HG03139 (cell line): ENCODE data around the gene MED20.
"Not testable (repeated sequence)": the region's sequence is repeated elsewhere in the genome, so short reads cannot be mapped to it uniquely, and the experiment has no call there.

ENCODE experiments used
- ATAC-seq: cut with Tn5 transposase; IDR thresholded peaks from one replicate; pipeline ENCODE4 v1.9.1; 2021; ENCODE audit not compliant: unreplicated experiment

Gene MED20

DNA sequence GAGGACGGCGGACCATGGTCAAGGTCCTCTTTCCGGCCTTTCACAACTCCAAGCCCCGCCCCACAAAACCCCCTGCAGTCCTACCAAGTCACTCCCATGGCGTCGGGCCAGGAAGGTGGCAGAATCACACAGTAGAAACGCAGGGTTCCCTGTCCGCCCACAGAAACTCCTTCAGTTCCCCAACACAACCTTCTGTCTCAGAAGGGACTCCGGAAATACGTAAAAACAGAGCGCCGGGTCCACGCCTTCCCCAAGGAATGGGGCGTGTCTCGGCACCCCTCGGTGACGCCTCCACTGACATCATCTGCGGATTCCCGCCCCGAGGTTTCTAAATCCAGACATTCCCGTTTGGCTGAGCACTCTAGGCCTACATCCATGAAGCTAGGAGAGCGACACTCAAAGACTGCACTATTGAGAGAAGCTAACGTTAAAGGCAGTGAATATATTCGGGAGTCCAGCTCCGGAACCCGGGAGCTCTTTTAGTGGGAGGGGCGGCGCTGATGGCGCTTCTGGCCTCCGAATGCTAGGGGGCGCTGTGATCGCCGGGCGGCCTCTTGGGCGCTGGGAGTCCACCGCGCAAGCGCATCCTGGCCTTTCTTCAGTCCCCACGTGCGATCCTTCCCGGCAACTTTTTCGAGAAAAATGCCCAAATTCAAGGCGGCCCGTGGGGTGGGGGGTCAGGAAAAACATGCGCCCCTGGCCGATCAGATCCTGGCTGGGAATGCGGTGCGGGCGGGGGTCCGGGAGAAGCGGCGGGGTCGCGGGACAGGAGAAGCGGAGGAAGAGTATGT, at the start of gene MED20, which contains the start of gene BYSL:
Gene MED20 (minus strand): TSS at position 219 of the 791 bp plus-strand sequence. CDS start 121 bp downstream, at position 98.
Gene BYSL (plus strand): TSS at position 579 of the 791 bp plus-strand sequence. CDS start 64 bp downstream, at position 643.
- ATAC-seq = peak; percentile 77

- ATAC-seq = no peak
Measured at GRCh38 chr6:41970436-41970846, 49.5 kb upstream of the MED20 start.

- no peak for ATAC-seq
Measured at GRCh38 chr6:41967312-41968287, 46.7 kb upstream of the MED20 start.

- ATAC-seq = no peak
Measured at GRCh38 chr6:41966961-41967311, 46.0 kb upstream of the MED20 start.

- no peak for ATAC-seq
Measured at GRCh38 chr6:41966214-41966920, 45.4 kb upstream of the MED20 start.

- ATAC-seq = no peak
Measured at GRCh38 chr6:41965429-41966213, 44.7 kb upstream of the MED20 start.

DNA sequence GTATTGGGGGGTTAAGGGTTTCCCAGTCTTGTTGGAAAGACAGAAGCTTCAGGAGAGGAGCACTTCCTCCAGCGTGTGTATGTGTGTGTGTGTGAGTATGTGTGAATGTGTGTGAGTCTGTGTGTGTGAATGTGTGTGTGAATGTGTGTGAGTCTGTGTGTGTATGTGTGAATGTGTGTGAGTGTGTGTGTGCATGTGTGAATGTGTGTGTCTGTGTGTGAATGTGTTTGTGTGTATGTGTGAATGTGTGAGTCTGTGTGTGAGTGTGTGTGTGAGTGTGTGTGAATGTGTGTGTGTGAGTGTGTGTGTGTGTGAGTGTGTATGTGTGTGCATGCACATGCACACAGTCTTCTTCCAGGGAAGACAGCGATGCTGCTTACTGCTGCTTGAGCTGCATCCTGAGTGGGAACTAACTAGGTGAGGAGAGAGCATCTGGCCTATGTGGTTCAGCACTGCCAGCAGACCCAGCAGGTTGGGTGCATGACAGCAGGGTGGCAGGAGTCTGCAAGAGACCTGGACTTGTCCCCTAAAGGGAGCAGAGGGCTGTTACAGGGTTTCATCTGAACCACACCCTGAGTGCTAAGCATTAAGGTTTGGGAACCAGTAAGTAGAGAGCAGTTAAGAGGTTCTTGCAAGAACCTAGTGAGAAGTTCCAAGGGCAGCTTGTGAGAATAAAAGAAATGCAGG, 43.4 kb upstream of the MED20 start:
- ATAC-seq = no peak

- no peak for ATAC-seq
Measured at GRCh38 chr6:41963371-41963770, 42.4 kb upstream of the MED20 start.

DNA sequence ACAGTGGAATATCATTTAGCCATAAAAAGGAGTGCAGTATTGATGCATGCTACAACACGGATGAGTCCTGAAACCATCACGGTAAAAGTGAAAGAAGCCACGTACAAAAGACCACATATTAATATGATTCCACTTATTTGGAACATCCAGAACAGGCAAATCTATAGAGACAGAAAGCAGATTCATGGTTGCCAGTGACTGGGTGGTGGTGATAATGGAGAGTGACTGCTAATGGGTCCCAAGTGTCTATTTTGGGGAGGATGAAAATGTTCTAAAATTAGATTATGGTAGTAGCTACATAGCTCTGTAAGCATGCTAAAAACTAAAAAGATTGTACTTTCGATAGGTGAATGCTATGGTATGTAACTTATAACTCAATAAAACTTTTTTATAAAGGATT, 39.1 kb upstream of the MED20 start:
- no peak for ATAC-seq

GRCh38 chr6:41958022-41958856, 37.3 kb upstream of the MED20 start:
- no peak for ATAC-seq

DNA sequence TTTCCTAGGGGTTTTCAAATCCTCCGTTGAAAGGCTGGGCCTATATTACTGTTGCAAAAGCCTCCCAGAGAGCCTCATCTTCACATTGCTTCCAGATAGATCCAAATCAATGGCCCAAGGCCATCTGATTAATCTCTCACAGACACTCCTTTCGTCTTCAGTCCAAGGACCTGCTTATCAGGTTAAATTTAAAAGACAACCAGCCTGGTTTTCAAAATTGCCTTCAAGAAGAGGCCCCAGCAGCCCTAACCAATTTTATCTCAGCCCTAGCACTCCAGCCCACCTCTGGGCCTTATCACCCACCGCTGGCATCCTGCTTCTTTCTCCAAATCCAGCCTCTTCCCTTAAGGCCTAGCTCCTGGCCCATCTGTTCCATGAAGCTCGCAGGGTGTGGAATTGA, 36.2 kb upstream of the MED20 start:
- no peak for ATAC-seq

DNA sequence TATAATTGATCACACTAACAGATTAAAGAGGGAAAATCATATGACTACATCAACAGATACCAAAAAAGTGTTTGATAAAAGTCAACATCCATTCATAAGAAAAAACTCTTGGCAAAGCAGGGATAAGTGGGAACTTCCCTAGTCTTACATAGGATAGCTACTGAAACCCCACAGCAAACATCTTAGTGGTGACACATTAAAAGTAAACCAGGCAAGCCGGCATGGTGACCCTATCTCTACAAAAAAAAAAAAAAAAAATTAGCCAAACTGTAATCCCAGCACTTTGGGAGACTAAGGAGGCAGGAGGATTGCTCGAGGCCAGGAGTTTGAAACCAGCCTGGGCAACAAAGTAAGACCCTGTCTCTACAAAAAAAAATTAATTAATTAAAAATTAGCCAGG, 34.5 kb upstream of the MED20 start:
- ATAC-seq = no peak

GRCh38 chr6:41954668-41955067, 33.7 kb upstream of the MED20 start:
- ATAC-seq = no peak

DNA sequence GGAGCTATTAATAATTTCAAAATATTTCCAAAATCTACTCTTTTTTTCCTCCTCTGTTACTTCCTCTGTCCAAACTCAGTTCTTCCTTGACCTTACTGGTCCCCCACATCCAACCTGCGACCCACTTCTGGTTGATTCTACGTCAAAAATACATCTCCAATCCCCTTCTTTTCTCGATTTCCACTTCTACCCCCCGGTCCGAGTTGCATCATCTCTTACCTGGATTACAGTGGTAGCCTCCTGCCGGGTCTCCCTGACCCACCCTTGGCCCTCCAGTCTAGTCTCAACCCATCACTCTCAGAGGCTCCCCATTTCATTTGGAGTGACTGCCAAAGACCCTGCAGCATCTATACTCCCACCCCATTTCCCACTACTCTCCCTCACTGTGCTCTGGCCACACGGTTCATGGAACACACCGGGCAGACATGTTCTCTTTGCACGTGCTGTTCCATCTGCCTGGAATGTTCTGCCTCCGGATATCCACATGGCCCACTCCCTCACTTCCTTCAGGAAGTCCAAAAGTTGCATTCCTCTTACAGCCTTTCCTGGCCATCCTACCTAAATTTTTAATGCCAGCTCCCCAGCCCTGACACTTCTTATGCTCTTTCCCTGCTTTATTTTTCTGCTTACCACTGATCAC, 26.8 kb upstream of the MED20 start:
- no peak for ATAC-seq

- ATAC-seq = no peak
Measured at GRCh38 chr6:41943456-41943855, 22.5 kb upstream of the MED20 start.

DNA sequence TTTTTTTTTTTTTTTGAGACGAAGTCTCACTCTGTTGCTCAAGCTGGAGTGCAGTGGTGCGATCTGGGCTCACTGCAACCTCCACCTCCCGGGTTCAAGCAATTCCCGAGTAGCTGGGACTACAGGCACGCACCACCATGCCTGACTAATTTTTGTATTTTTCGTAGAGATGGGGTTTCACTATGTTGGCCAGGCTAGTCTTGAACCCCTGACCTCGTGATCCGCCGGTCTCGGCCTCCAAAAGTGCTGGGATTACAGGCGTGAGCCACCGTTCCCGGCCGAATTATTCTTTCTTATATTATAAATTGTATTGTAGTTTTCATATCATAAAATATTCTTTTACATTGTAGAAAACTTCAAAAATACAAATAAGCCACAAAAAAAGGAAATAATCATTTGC, 21.9 kb upstream of the MED20 start:
- not testable (repeated sequence) for ATAC-seq

- no peak for ATAC-seq
Measured at GRCh38 chr6:41942067-41942851, 21.3 kb upstream of the MED20 start.
